Neural crest cell (in vitro differentiated cells): ENCODE data around the gene CLSTN2. TPM values are rescaled to one million over a fixed set of nuclear protein-coding genes. Genes with fewer than 3 reads are reported as not detected.

ENCODE experiments used
- DNase-seq: peaks from one replicate; pipeline ENCODE4 v3.0.0; 2021; ENCODE audit warnings: low read depth, mixed read lengths, low spot score
- H3K27ac Mint-ChIP-seq: one replicate; pipeline ENCODE4 v1.8.0; 2021; ENCODE audit warnings: mild to moderate bottlenecking, mixed read lengths; ENCODE audit not compliant: unreplicated experiment
- H3K27me3 Mint-ChIP-seq: 2 replicates; pipeline ENCODE4 v1.8.0; 2021; ENCODE audit warnings: low read depth, mild to moderate bottlenecking, mixed read lengths
- H3K36me3 Mint-ChIP-seq: 2 replicates; pipeline ENCODE4 v1.8.0; 2021; ENCODE audit warnings: low read depth, mild to moderate bottlenecking, mixed read lengths
- H3K4me1 Mint-ChIP-seq: 2 replicates; pipeline ENCODE4 v1.8.0; 2021; ENCODE audit warnings: mixed read lengths
- H3K4me3 Mint-ChIP-seq: one replicate; pipeline ENCODE4 v1.8.0; 2021; ENCODE audit warnings: mild to moderate bottlenecking, mixed read lengths
- H3K9me3 Mint-ChIP-seq: 2 replicates; pipeline ENCODE4 v1.8.0; 2021; ENCODE audit warnings: mixed read lengths
- CTCF ChIP-seq: fragments of 200-600 bp; sonication (generic); conservative IDR thresholded peaks from 2 replicates; pipeline ENCODE4 v1.5.0; 2021; ENCODE audit warnings: antibody characterized with exemption, mild to moderate bottlenecking
- total RNA-seq: library from RNA; stranded (reverse); gene quantifications from 2 replicates; pipeline ENCODE4 v1.2.1, GENCODE V29; 2021

Gene CLSTN2
- total RNA-seq, 1 donor from 2014 or later = 1.9 TPM

- no peak for TF ChIP-seq CTCF
- no peaks in the 10 kb centered on the region for H3K9me3 Mint-ChIP-seq
- no peak overlapping the region for H3K4me3 Mint-ChIP-seq
- peaks cover 22% of the 10 kb centered on the region for H3K4me1 Mint-ChIP-seq
- no peak overlapping the region for H3K27ac Mint-ChIP-seq
- H3K36me3 Mint-ChIP-seq = no peaks in the 10 kb centered on the region
- no peak for DNase-seq
- H3K27me3 Mint-ChIP-seq = peaks cover 2% of the 10 kb centered on the region
Measured at GRCh38 chr3:139953131-139953910, 18.3 kb downstream of the CLSTN2 start.

- no peak for TF ChIP-seq CTCF
- H3K36me3 Mint-ChIP-seq = no peaks in the 10 kb centered on the region
- no peak for DNase-seq
- peaks cover 2% of the 10 kb centered on the region for H3K27me3 Mint-ChIP-seq
- peaks cover 22% of the 10 kb centered on the region for H3K4me1 Mint-ChIP-seq
- H3K4me3 Mint-ChIP-seq = no peak overlapping the region
- H3K9me3 Mint-ChIP-seq = no peaks in the 10 kb centered on the region
- no peak overlapping the region for H3K27ac Mint-ChIP-seq
Measured at GRCh38 chr3:139954146-139954860, 19.3 kb downstream of the CLSTN2 start.

GRCh38 chr3:139957844-139958243 lies 22.9 kb downstream of the CLSTN2 start:
- Mint-ChIP-seq H3K27me3 (peaks cover 7% of the 10 kb centered on the region), H3K9me3 (no peaks in the 10 kb centered on the region), H3K4me3 (no peak overlapping the region), H3K4me1 (peaks cover 22% of the 10 kb centered on the region), H3K27ac (no peak overlapping the region), H3K36me3 (no peaks in the 10 kb centered on the region)
- TF ChIP-seq CTCF = no peak
- DNase-seq = no peak

GRCh38 chr3:139969386-139969785 lies 34.4 kb downstream of the CLSTN2 start:
- TF ChIP-seq CTCF = no peak
- H3K27ac Mint-ChIP-seq = no peak overlapping the region

GRCh38 chr3:139970526-139970925 lies 35.5 kb downstream of the CLSTN2 start:
- no peak for DNase-seq
- H3K36me3 Mint-ChIP-seq = no peaks in the 10 kb centered on the region
- H3K4me3 Mint-ChIP-seq = no peak overlapping the region
- no peak for TF ChIP-seq CTCF
- H3K27me3 Mint-ChIP-seq = no peaks in the 10 kb centered on the region
- no peaks in the 10 kb centered on the region for H3K4me1 Mint-ChIP-seq
- no peaks in the 10 kb centered on the region for H3K9me3 Mint-ChIP-seq
- H3K27ac Mint-ChIP-seq = no peak overlapping the region

More at GRCh38 chr3:139969386-139969785, 34.4 kb downstream of the CLSTN2 start:
- no peaks in the 10 kb centered on the region for H3K27me3 Mint-ChIP-seq
- H3K4me3 Mint-ChIP-seq = no peak overlapping the region
- no peaks in the 10 kb centered on the region for H3K9me3 Mint-ChIP-seq
- H3K4me1 Mint-ChIP-seq = no peaks in the 10 kb centered on the region
- no peak for DNase-seq
- H3K36me3 Mint-ChIP-seq = no peaks in the 10 kb centered on the region
